Mesenchymal stem cell (in vitro differentiated cells and primary cell): Measurements from ENCODE around the gene SETD1A.

Experiments used
- DNase-seq: peaks from one replicate; pipeline ENCODE4 v3.0.0-alpha.2; 2013
- H2AFZ ChIP-seq: one replicate; pipeline ENCODE4 v1.6.1; 2013; ENCODE audit warnings: low read depth, mild to moderate bottlenecking, control low read depth, inconsistent platforms, low read length, moderate library complexity
- H2AK5ac ChIP-seq: 2 replicates; pipeline ENCODE4 v1.6.1; 2013; ENCODE audit warnings: low read length, moderate library complexity, mild to moderate bottlenecking, inconsistent platforms; ENCODE audit not compliant: severe bottlenecking
- H2BK120ac ChIP-seq: one replicate; pipeline ENCODE4 v1.6.1; 2013; ENCODE audit warnings: low read depth, mild to moderate bottlenecking, inconsistent platforms, low read length, moderate library complexity
- H2BK12ac ChIP-seq, 2 experiments: one replicate each; pipeline ENCODE4 v1.6.1; 2013; ENCODE audit warnings: inconsistent platforms in 2 of 2, low read length in 2 of 2, mild to moderate bottlenecking in 2 of 2, moderate library complexity in 2 of 2, control low read depth in 1 of 2
- H2BK15ac ChIP-seq: one replicate; pipeline ENCODE4 v1.6.1; 2013; ENCODE audit warnings: mild to moderate bottlenecking, low read depth, inconsistent platforms; ENCODE audit not compliant: poor library complexity, severe bottlenecking
- H2BK5ac ChIP-seq: 2 replicates; pipeline ENCODE4 v1.6.1; 2013; ENCODE audit warnings: low read depth, mild to moderate bottlenecking, low read length, control low read depth, inconsistent platforms; ENCODE audit not compliant: poor library complexity, severe bottlenecking
- H3K14ac ChIP-seq, 2 experiments: one replicate each; pipeline ENCODE4 v1.6.1; 2013; ENCODE audit warnings: inconsistent platforms in 2 of 2, low read length in 2 of 2, control low read depth in 1 of 2, mild to moderate bottlenecking in 1 of 2, moderate library complexity in 1 of 2
- H3K18ac ChIP-seq, 2 experiments: one replicate each; pipeline ENCODE4 v1.6.1; 2013; ENCODE audit warnings: inconsistent platforms in 2 of 2, low read length in 2 of 2, control low read depth in 1 of 2, low read depth in 1 of 2, mild to moderate bottlenecking in 1 of 2
- H3K23ac ChIP-seq, 2 experiments: one replicate each; pipeline ENCODE4 v1.6.1; 2013; ENCODE audit warnings: inconsistent platforms in 2 of 2, low read length in 2 of 2, mild to moderate bottlenecking in 2 of 2, moderate library complexity in 2 of 2, control low read depth in 1 of 2
- H3K27ac ChIP-seq: 2 replicates; pipeline ENCODE4 v1.5.1; 2013; ENCODE audit warnings: mild to moderate bottlenecking, moderate library complexity, low read length, control low read depth, inconsistent platforms; ENCODE audit not compliant: poor library complexity, severe bottlenecking
- H3K27me3 ChIP-seq, 2 experiments: 2 replicates each; pipeline versions ENCODE4 v1.6.1 to v1.7.0; 2013; ENCODE audit warnings: low read length in 2 of 2, mild to moderate bottlenecking in 2 of 2, moderate library complexity in 2 of 2, control low read depth in 1 of 2, inconsistent platforms in 1 of 2; ENCODE audit not compliant: control insufficient read depth in 1 of 2, insufficient read depth in 1 of 2
- H3K36me3 ChIP-seq, 2 experiments: 2 replicates each; pipeline versions ENCODE4 v1.6.1 to v1.7.0; 2013; ENCODE audit warnings: low read length in 2 of 2, control low read depth in 1 of 2, inconsistent platforms in 1 of 2, low read depth in 1 of 2, mild to moderate bottlenecking in 1 of 2; ENCODE audit not compliant: insufficient read depth in 2 of 2, control insufficient read depth in 1 of 2
- H3K4ac ChIP-seq, 2 experiments: one replicate each; pipeline ENCODE4 v1.6.1; 2013; ENCODE audit warnings: inconsistent platforms in 2 of 2, low read length in 2 of 2, mild to moderate bottlenecking in 2 of 2, moderate library complexity in 2 of 2, control low read depth in 1 of 2, low read depth in 1 of 2
- H3K4me1 ChIP-seq: 2 replicates; pipeline ENCODE4 v1.6.1; 2013; ENCODE audit warnings: low read depth, low read length, control low read depth; ENCODE audit not compliant: control insufficient read depth, insufficient read depth
- H3K4me2 ChIP-seq: 2 replicates; pipeline ENCODE4 v1.6.1; 2013; ENCODE audit warnings: low read length, mild to moderate bottlenecking, inconsistent platforms; ENCODE audit not compliant: poor library complexity, severe bottlenecking
- H3K4me3 ChIP-seq, 2 experiments: 2 replicates each; pipeline versions ENCODE4 v1.5.1 to v1.7.0; 2013; ENCODE audit warnings: low read length in 2 of 2, mild to moderate bottlenecking in 2 of 2, control low read depth in 1 of 2, low read depth in 1 of 2; ENCODE audit not compliant: insufficient read depth in 1 of 2
- H3K79me1 ChIP-seq: replicated peaks from 2 replicates; pipeline ENCODE4 v1.6.1; 2013; ENCODE audit warnings: mild to moderate bottlenecking, control low read depth, low read length, inconsistent platforms; ENCODE audit not compliant: poor library complexity, severe bottlenecking
- H3K9ac ChIP-seq: 2 replicates; pipeline ENCODE4 v1.7.0; 2013; ENCODE audit warnings: mild to moderate bottlenecking, low read length, moderate library complexity
- H3K9me3 ChIP-seq: 2 replicates; pipeline ENCODE4 v1.7.0; 2013; ENCODE audit warnings: mild to moderate bottlenecking, low read length; ENCODE audit not compliant: control insufficient read depth
- H4K8ac ChIP-seq: one replicate; pipeline ENCODE4 v1.6.1; 2013; ENCODE audit warnings: inconsistent platforms, mild to moderate bottlenecking, low read length, moderate library complexity
- H4K91ac ChIP-seq: one replicate; pipeline ENCODE4 v1.6.1; 2013; ENCODE audit warnings: mild to moderate bottlenecking, low read length, inconsistent platforms
- WGBS: methylation state at CpG from one replicate; pipeline ENCODE4 v1.1.7; 2013; ENCODE audit warnings: mixed read lengths; 5-methylcytosine and 5-hydroxymethylcytosine counted together

Gene SETD1A

GRCh38 chr16:30929167-30929566, 28.4 kb upstream of the SETD1A start:
- H2BK120ac ChIP-seq: no peak overlapping the region
- no peak overlapping the region for H3K4ac ChIP-seq
- no peak overlapping the region for H3K23ac ChIP-seq
- H2AK5ac ChIP-seq: no peak overlapping the region
- H2BK12ac ChIP-seq: no peak overlapping the region
- no peak overlapping the region for H2AFZ ChIP-seq
- no peak overlapping the region for H3K14ac ChIP-seq
- no peak overlapping the region for H3K9ac ChIP-seq
- H3K4me1 ChIP-seq: peaks cover 24% of the 10 kb centered on the region
- no peak overlapping the region for H3K4me3 ChIP-seq
- H3K18ac ChIP-seq: no peak overlapping the region
- DNase-seq: no peak
- H4K91ac ChIP-seq: no peak overlapping the region
- no peak overlapping the region for H2BK5ac ChIP-seq
- no peaks in the 10 kb centered on the region for H3K27me3 ChIP-seq
- no peak overlapping the region for H4K8ac ChIP-seq
- no peak overlapping the region for H2BK15ac ChIP-seq
- H3K9me3 ChIP-seq: no peaks in the 10 kb centered on the region
- peaks cover 52 to 76% of the 10 kb centered on the region in 2 experiments for H3K36me3 ChIP-seq
- WGBS: 92% methylated on average over 7 of the region's 7 CpGs
- H3K79me1 ChIP-seq: peaks cover 57% of the 10 kb centered on the region
- no peak overlapping the region for H3K27ac ChIP-seq
- H3K4me2 ChIP-seq: no peak overlapping the region

GRCh38 chr16:30930160-30930571, 27.4 kb upstream of the SETD1A start:
- no peak overlapping the region for H4K8ac ChIP-seq
- H3K4me2 ChIP-seq: no peak overlapping the region
- H3K27me3 ChIP-seq: no peaks in the 10 kb centered on the region
- no peak overlapping the region for H2BK12ac ChIP-seq
- no peak overlapping the region for H4K91ac ChIP-seq
- H3K9me3 ChIP-seq: no peaks in the 10 kb centered on the region
- no peak overlapping the region for H2AK5ac ChIP-seq
- H3K36me3 ChIP-seq: peaks cover 59 to 83% of the 10 kb centered on the region in 2 experiments
- H2AFZ ChIP-seq: no peak overlapping the region
- H3K4me3 ChIP-seq: no peak overlapping the region
- no peak overlapping the region for H3K27ac ChIP-seq
- no peak overlapping the region for H3K14ac ChIP-seq
- no peak for DNase-seq
- peaks cover 61% of the 10 kb centered on the region for H3K79me1 ChIP-seq
- H2BK120ac ChIP-seq: no peak overlapping the region
- no peak overlapping the region for H2BK5ac ChIP-seq
- 95% methylated on average over 35 of the region's 35 CpGs for WGBS
- no peak overlapping the region for H3K23ac ChIP-seq
- no peak overlapping the region for H3K9ac ChIP-seq
- no peak overlapping the region for H3K4ac ChIP-seq
- H3K18ac ChIP-seq: no peak overlapping the region
- no peak overlapping the region for H2BK15ac ChIP-seq
- H3K4me1 ChIP-seq: peaks cover 24% of the 10 kb centered on the region

- H3K4me2 ChIP-seq: no peak overlapping the region
- H3K27ac ChIP-seq: no peak overlapping the region
- no peaks in the 10 kb centered on the region for H3K9me3 ChIP-seq
- no peaks in the 10 kb centered on the region for H3K27me3 ChIP-seq
- no peak overlapping the region for H2BK15ac ChIP-seq
- H4K8ac ChIP-seq: no peak overlapping the region
- H3K4ac ChIP-seq: no peak overlapping the region
- no peak overlapping the region for H2AFZ ChIP-seq
- 79% methylated on average over 12 of the region's 12 CpGs for whole genome bisulfite sequencing
- no peak overlapping the region for H4K91ac ChIP-seq
- no peak overlapping the region for H2BK5ac ChIP-seq
- peaks cover 63 to 84% of the 10 kb centered on the region in 2 experiments for H3K36me3 ChIP-seq
- DNase-seq: no peak
- no peak overlapping the region for H3K4me3 ChIP-seq
- H3K18ac ChIP-seq: no peak overlapping the region
- H3K4me1 ChIP-seq: peaks cover 17% of the 10 kb centered on the region
- no peak overlapping the region for H2BK120ac ChIP-seq
- no peak overlapping the region for H3K14ac ChIP-seq
- H2BK12ac ChIP-seq: no peak overlapping the region
- no peak overlapping the region for H3K23ac ChIP-seq
- peaks cover 62% of the 10 kb centered on the region for H3K79me1 ChIP-seq
- no peak overlapping the region for H3K9ac ChIP-seq
- H2AK5ac ChIP-seq: no peak overlapping the region
Measured at GRCh38 chr16:30931068-30931650, 26.4 kb upstream of the SETD1A start.

- Histone ChIP-seq H3K9me3 (no peaks in the 10 kb centered on the region), H3K14ac (no peak overlapping the region), H3K23ac (no peak overlapping the region), H3K9ac (peak overlapping the region; percentile 40), H2AFZ (no peak overlapping the region), H2BK120ac (no peak overlapping the region), H4K8ac (no peak overlapping the region), H3K4me3 (no peak overlapping the region), H3K4me1 (peaks cover 6% of the 10 kb centered on the region), H3K18ac (no peak overlapping the region), H2BK5ac (no peak overlapping the region), H3K4me2 (no peak overlapping the region), H3K27ac (no peak overlapping the region), H4K91ac (no peak overlapping the region), H3K36me3 (peaks cover 52 to 63% of the 10 kb centered on the region in 2 experiments), H3K79me1 (peaks cover 39% of the 10 kb centered on the region), H3K4ac (peak overlapping the region in 1 of 2 experiments; percentile 9), H2BK15ac (no peak overlapping the region), H2BK12ac (peak overlapping the region in 1 of 2 experiments; percentile 18), H2AK5ac (no peak overlapping the region), H3K27me3 (no peaks in the 10 kb centered on the region)
- WGBS: 78% methylated on average over 12 of the region's 12 CpGs
- peak; percentile 70 for DNase-seq
Measured at GRCh38 chr16:30934827-30935557, 22.6 kb upstream of the SETD1A start.
